GM21447 (cell line): Measurements from ENCODE around the gene S100A13.
"Not testable (repeated sequence)": the region's sequence is repeated elsewhere in the genome, so short reads cannot be mapped to it uniquely, and the experiment has no call there.

ENCODE experiments used
- ATAC-seq: cut with Tn5 transposase; IDR thresholded peaks from one replicate; pipeline ENCODE4 v1.9.1; 2021; ENCODE audit not compliant: unreplicated experiment

Gene S100A13

GRCh38 chr1:153626904-153627714, at the start of gene S100A13:
Gene S100A13, minus strand, starts transcription at chr1:153627505. Its CDS starts 1,033 bp downstream, at chr1:153626472.
- ATAC-seq = no peak

- no peak for ATAC-seq
Observed at GRCh38 chr1:153673511-153673910, 46.2 kb upstream of the S100A13 start.

GRCh38 chr1:153671628-153672353, 44.5 kb upstream of the S100A13 start:
- peak; percentile 20 for ATAC-seq

- ATAC-seq = peak; percentile 95
Observed at GRCh38 chr1:153670859-153671627, 43.7 kb upstream of the S100A13 start, which contains the start of gene ILF2. Gene ILF2, minus strand, starts transcription at chr1:153670993. Its CDS starts 71 bp downstream, at chr1:153670922.

GRCh38 chr1:153670257-153670858, 43.1 kb upstream of the S100A13 start:
- no peak for ATAC-seq

- no peak for ATAC-seq
Observed at GRCh38 chr1:153669606-153670005, 42.3 kb upstream of the S100A13 start.

GRCh38 chr1:153668672-153669071, 41.4 kb upstream of the S100A13 start:
- ATAC-seq = not testable (repeated sequence)

GRCh38 chr1:153667439-153667838, 40.1 kb upstream of the S100A13 start:
- ATAC-seq = no peak

GRCh38 chr1:153663211-153663610, 35.9 kb upstream of the S100A13 start:
- ATAC-seq = no peak

- no peak for ATAC-seq
Observed at GRCh38 chr1:153662269-153662668, 35.0 kb upstream of the S100A13 start.

- no peak for ATAC-seq
Observed at GRCh38 chr1:153661111-153661708, 33.9 kb upstream of the S100A13 start.

GRCh38 chr1:153659656-153660055, 32.4 kb upstream of the S100A13 start:
- ATAC-seq = no peak

- ATAC-seq = no peak
Observed at GRCh38 chr1:153659175-153659534, 31.9 kb upstream of the S100A13 start.

GRCh38 chr1:153658400-153659174, 31.3 kb upstream of the S100A13 start, which contains the start of gene SNAPIN:
Gene SNAPIN, plus strand, starts transcription at chr1:153658703. Its CDS starts 41 bp downstream, at chr1:153658744.
- peak; percentile 89 for ATAC-seq

- ATAC-seq = no peak
Observed at GRCh38 chr1:153655333-153655732, 28.0 kb upstream of the S100A13 start.

- ATAC-seq = no peak
Observed at GRCh38 chr1:153652805-153653500, 25.6 kb upstream of the S100A13 start.

GRCh38 chr1:153651771-153652170, 24.5 kb upstream of the S100A13 start:
- no peak for ATAC-seq

- ATAC-seq = no peak
Observed at GRCh38 chr1:153649863-153650235, 22.5 kb upstream of the S100A13 start.
